Putamen (tissue), 1 donor: ENCODE data around the gene RTP2.

ENCODE experiments used
- DNase-seq: peaks from one replicate; pipeline ENCODE4 v3.0.0-alpha.2; 2016; ENCODE audit warnings: low spot score

The RTP2 gene, protein sequence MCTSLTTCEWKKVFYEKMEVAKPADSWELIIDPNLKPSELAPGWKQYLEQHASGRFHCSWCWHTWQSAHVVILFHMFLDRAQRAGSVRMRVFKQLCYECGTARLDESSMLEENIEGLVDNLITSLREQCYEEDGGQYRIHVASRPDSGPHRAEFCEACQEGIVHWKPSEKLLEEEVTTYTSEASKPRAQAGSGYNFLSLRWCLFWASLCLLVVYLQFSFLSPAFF

DNA sequence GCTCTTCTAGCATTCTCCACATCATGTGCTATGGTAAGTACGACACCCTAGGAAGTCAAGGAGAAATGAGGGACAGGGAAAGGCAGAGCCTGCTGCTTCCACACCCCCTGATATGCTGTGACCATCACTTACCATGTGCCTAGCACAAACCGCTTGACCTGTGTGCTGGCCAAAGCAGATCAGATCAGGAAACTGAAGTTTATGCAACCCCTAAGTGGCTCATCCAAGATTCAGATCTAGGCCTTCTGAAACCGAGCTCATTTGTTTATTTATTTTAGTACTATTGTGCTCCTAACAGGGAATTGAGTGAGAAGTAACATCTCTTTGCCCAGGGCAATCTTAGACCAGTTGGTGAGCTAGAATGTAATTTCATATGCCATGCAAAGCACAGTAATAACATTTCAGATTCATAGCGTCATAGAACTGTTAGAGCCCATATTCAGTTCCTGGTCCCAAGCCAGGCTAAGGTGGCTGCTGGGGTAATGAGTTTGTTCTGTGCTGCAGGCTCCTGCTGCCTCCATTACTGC lies at the start of gene RTP2:
Gene RTP2, minus strand, starts transcription at position 51 of the 527 bp plus-strand sequence. CDS start 429 bp downstream, outside the sequence.
- no peak for DNase-seq

DNA sequence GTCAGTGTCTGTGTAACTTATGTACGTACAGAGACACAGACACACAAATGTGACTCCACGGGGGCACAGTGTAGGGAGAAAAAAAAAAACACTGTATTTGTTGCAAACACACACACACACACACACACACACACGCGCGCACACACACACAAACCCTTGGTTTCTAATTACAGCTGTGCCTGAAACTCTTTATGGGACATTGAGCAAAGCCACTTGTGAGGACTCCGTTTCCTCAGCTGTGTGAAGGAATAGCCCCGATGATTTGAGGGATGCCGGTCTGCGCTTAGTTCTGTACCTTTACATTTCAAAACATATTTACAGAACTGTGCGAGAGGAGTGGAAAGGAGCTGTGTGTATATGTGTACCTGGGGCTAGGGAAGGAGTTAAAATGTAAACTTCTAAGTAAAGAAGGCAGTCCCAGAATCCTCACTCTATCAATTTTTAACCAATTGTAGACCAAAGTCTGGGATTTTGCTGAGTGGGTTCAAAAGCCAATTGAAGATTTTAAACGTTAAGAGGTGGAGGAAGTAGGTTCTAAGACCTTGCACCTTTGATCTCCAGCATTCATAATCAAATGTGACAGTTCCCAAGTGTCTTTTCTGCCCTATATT lies 48.3 kb upstream of the RTP2 start:
- no peak for DNase-seq

DNA sequence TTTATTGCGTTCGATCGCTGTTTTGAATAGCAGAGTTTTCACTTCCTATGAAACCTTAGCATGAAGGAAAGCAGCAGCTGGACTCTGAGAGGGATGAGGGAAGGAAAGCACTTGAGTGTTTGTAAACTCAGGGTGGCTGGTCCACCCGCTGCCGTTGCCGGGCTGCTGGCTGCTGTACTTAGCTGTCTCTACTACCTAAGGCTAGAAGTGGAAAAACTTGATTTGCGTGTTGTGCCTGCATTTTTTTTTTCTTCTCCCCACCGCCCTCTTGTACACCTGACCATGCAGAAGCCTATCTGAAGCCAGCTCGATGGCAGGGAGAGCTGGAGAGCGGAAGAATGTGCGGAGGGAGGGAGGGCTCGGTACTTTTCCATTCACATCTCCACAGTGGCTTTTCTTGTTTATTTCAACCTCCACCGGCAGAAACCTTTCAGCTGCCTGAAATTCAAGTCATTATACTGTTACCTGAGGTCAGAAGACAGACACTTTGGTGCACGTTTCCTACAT lies 47.7 kb upstream of the RTP2 start:
- DNase-seq, result no peak

DNA sequence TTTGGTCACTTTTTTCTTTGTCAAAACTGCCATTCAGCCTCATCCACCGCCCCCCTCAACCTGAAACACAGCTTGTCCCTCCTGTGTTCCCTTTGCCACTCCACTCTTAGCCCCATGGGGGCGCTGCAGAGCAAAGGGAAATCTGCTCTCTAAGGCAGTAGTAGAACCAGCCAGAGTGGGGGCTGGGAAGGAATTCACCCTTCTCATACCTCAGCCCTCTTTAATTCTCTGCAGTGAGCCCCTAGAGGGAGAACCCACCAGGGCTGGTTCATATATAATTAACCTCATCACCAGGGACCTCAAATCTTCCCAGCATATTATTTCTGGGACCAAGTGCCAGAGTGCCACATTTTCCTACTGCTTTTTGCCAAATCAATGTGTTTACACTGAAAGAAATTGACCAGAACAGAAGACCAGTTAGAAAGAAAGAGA lies 45.7 kb upstream of the RTP2 start:
- DNase-seq, result peak; percentile 87

DNA sequence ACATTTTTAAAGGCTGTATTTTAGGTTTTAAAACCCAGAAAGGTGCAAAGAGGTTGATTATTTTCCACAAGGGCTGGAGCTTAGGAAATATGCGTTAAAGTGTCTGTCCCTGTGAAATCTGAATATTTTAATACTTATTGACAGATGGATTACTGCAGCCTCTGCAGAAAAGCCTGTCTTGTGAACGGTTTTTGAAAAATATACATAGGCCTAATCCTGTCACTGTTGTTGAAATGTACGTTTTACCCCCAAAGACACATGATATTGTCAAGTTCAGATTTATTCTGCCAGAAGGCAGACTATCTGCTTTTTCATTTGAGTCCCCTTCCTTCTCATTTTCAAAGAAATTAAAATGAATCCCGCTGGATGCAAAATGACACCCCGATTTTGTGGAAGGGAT lies 45.1 kb upstream of the RTP2 start:
- DNase-seq, result no peak

DNA sequence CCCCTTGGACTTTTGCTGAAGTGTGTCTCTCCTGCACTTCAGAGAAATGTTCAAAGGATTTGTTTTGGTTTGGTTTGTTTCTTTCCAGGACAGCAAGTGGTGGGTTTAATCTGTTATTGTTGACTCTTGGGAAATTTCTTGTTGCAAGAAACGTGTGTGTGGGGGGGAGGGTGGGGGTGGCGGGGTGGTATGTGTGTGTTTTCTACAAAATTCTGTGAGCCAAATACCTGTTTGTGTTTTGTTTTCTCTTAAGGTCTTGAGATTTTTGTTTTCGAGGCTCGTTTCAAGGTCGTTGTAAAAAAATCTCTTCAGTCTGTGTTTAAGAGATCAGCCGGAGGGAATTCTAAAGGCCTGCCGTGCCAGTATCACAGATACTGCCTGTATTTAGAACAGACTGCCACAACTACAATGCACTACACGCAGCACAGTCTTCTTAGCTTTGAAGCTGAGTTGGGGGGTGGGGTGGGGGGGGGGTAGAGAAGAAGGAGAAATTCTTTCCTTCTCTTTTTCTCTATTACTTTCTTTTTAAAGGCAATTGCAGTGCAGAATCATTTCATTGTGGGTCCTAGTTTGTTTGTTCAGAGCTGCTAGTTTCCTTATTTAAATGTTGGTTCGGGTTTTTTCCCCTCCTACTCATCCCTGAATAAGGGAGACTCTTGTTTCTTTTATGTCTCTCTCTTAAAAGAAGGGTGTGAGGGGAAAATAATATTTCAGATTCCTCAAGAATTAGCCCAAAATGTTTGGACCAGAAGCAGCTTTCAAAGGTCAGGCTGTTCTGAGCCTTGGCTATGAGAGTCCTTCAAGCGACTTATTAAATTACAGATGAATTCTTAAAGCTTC lies 44.3 kb upstream of the RTP2 start:
- peak; percentile 50 for DNase-seq

DNA sequence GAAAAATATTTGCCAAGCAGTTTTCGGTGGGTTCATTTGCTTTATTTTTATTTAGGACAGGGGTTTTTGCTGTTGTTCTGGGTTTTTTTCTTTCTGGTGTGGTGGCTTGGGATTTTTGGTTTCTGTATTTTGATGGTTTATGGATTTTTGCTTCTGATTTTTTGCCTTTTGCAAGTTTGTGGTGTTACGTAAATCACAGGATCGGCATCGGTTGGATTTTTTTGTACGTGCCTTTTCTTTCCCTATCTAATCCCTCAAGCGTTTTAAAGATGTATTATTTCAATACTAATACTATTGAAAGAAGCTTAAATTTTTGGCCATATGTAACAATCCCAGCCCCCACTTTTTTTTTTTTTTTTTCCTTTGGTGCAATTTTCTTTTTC lies 43.7 kb upstream of the RTP2 start:
- no peak for DNase-seq

DNA sequence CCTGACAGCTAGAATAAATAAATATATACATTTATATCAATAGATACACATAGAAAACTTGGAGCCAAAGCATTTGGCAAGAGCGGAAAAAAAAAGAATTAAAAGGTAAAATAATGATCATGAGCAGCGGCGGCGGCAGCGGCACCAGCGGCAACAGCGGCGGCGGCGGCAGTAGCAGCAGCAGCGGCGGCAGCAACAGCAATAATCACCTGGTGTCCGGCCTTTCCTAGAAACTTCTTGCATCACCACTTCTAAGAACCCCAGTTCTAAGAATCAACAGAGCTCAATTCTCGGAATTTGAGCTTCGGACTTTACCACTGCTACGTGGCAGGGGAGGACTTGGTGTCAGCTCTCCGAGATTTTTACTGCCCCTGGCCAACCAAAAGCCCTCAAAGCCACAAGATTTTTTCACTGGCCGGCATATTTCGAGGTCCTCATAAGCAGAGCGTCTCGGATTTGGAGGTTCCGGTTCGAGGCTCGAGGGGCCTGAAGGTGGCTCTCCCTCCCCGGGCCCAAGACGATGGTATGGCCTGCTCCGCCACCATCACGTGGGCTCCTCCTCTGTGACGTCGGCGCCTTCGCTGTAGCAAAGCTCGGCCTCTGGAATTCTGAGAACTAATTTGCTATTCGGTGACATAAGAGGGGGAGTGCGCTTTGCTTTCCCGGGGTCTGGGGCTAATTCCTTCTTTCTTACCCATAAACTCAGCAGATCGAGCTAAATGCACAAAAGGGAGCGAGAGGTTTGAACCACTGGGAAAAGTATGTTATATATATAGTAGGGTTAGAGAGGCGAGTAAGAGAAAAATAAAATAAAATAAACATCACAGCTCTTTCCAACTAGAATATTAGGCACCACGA lies 43.1 kb upstream of the RTP2 start, which contains the start of gene BCL6:
Gene BCL6, minus strand, starts transcription at position 268 of the 858 bp plus-strand sequence. CDS start 11,775 bp downstream, outside the sequence.
- peak; percentile 96 for DNase-seq

DNA sequence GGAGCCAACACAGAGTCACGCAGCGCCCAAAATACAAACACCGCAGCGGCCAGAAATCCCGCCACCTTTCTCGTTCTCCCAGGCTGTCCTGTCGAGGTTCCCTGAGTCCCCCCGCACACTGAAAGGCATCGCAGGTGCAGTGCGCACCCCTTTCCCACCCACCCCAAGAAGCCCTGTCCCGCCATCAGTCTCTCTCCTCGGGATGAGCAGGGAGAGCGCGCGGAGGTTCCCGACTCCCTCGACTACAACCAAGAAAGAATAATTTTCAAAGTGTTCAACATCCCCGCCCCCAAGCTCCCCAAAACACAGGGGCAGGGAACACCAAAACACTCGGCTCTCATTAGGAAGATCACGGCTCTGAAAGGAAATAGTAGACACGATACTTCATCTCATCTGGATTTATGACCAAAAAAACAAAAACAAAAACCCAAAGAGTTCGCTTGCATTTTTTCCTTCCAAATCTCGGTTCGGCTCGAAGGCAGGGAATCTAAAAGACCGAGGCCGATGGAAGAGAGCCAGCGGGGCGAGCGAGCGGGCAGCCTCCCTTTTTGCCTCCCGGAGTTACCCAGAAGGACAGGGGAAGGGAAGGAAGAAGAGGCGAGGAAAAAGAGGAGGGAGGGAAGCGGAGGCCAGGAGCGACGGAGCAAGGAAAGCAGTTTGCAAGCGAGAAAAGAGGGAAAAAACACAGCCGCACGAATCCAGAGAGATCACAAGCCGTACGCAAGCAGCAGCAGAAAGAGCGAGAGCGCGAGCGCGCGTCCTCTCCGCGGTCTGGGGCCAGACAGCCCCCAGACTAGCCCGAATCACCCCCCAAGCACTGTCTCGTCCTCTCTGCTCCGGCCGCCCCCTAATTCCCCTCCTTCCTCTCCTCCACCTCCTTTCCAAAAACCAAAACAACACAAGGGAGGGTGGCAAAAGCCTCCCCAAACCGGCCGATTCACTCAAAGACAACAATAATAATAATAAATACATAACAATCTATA lies 42.1 kb upstream of the RTP2 start:
- peak; percentile 77 for DNase-seq

DNA sequence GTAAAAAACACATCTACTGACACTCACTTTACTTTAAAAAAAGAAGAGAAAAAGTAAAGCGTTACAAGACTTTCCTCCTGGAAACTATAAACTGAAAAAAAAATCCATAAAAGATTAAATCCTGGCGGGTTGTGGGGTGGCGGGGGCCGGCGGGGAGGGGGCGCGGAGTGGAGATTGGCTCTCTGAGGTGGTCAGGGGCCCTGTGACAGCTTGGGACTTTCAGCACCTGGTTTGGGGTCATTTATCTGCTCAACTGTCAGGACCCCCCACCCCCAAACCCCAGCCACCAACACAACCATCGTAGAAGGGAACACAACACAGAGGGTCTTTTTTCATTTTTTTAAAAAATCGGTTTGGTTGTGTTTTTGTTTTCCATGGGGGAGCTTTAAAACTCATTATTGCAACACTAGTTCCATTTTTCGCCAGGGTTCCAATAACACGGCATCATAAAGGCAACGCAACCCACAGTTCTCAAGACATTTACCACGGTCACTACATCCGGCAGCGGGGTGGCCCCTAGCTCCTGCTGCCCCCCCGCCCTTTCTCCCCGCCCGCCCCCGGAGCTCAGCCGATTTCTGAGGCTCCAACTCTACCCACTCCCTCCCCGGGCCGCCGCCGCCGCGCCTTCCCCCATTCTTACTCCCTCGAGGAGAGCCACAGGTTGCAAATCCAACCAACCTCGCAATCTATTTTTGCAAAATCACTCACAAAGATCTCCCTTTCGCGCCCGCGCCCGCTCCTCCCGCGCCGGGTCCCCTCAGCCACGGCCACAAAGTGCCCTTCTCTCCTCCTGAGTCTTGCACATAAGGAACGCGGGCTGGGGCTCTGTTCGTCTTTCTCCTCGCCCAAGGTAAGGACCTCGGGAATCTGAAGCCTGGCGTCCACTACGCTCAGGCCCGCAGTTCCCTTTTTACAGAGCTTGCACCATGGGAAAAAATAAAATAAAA lies 41.1 kb upstream of the RTP2 start:
- peak; percentile 45 for DNase-seq

DNA sequence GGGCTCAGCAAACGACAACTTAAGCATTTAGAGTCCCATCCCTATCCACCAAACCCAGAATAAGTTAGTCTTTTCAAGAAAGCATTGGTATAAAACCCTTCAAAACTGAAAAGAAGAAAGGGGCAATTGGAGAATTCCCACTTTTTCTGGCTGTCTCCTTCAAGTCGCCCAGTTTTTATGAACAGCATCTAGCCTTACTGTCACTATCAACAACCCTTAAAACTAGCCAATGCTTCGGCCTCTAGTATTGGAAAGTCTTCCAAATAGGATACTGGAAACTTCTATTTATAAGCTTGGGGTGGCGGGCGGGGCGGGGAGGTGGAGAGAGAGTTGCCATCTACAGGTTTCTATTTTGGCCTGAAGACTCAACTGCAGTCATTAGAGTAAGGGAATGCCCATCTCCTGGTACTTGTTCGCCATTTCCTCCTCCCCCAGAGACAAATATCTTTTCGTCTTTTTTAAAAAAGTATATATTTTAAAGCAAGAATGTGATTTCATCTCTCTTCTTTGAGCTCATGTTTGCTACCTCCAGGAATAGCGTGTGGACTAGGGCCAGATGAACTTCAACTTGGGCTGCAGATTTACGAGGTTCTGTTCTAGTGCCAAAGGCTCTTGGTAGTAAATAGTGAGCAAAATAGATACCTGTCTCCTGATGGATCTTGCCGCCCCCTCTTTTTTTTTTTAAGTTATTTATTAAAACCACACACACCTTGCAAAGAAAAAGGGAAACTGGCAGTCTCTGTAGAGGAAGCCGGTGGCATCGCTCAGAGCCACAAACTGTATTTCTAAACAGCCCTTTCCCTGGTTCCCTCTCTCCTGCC lies 40.2 kb upstream of the RTP2 start:
- no peak for DNase-seq

DNA sequence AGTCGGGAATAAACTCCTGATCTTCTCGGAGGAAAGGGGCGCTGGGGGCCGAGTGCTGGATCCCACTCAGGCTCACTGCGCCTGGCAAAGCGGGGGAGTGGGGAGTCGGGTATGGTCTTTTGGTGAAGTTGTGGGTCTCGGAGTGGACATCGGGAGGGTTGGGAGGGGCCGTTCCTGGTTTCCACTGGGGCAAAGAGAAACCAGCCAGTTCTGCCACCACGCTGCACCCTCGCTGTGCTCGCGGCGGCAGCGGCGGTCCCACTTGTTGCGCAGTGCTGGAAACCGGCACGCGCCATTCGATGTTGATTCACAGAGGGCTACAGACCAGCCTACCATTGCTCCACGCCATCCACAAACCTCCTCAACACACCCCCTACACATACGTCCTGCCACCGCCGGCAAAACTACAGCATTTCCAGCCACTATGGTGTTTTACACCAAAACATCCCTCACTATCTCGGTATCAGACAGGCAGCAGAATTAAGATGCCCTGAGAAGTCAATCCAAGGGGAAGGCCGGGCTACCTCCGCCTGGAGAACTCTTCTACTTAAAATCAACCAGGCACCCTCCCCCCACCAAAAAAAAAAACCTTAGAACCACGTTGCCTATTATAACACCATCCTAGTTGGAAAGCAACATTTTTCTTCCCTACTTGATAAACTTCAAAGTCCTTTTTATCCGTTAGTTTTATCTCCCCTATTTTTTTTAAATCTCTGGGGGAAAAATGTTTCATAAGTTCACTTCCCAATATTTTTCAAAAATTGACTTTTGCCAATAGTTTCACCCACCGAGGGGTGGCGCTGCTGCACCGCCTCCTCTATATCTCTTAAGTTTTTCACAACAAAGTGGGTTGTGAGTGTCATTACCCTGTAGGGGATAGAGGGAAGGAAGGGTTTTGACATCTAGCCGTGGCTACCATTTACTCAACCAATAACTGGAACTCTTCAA lies 39.3 kb upstream of the RTP2 start:
- DNase-seq, result peak; percentile 65

DNA sequence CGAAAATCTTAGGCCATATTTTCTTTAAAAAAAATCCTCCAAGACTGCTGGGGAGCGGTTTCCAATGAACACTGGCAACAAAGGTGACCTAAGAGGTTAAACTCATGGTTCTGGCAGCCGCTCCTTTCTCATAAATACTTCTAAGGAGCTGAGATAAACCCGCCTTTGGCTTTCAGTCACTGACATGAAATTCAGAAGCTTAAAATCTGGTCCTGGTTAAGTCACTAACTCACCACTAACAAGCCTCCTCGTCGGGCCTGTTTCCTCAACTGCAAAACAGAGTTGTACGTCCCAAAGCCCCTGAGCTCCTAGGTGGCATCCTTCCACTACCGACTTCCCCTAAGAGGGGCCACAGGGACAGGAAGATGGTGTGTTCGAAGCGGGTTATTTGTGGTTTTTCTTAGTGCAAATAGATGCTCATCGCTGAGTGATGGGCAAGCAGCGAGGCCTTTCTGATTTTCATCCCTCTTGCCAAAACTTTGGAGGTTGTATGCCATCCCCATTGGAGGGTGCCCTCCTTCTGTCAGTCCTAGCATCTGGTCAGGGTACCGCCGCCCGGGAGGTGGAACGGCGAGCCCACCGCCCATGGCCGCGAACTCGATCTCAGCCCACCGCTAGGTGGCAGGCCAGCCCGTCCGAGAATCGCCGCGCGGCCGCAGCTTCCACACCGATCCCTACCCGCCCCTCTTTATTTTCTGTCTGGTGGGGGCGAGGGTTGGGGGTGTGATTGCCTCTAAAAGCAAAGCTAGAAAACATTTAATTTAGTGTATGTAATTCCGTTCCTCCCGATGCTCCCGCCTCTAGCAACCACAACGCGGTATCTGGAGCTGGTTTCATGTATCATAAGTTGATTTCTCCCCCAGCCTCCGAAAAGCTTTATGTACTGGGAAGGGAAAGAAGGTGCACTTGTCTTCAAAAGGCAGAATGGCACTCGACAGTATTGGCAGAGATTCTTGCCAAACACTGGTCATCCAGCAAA lies 38.4 kb upstream of the RTP2 start:
- peak; percentile 63 for DNase-seq

DNA sequence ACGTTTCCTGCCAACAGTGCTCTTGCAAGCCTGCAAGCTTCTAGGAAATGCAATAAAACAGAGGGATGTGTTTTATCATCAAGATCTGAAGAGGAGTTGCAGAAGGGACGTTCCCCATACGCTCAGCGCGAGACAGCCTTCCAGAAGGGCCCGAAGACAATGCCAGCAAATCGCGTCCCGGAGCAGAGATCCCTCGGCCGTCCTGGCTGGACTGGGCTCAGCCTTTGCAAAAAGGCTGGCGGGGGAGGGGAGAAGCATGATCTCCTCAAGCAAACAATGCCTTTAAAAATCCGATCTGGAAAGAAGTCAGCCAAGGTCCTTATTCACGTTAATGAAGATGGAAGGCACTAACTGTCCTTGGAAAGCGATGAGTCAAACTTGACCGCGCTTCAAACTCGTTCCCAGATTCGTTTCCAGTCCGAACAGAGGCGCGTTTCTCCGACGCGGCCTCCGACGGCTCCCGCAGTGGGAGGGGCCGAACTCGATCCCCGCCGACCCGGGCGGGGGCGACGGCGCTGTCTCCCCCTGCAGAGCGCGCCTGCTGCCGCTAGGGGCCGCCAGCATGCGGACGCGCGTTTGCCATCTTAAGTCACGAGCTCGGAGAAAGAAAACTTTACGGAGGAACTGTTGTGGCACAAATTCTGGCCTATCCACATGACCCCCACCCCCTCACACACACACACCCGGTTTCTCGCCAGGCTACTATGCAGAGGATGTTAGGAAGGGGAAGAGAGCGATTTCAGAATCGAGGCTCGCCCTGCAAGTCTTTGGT lies 37.4 kb upstream of the RTP2 start:
- peak; percentile 84 for DNase-seq

DNA sequence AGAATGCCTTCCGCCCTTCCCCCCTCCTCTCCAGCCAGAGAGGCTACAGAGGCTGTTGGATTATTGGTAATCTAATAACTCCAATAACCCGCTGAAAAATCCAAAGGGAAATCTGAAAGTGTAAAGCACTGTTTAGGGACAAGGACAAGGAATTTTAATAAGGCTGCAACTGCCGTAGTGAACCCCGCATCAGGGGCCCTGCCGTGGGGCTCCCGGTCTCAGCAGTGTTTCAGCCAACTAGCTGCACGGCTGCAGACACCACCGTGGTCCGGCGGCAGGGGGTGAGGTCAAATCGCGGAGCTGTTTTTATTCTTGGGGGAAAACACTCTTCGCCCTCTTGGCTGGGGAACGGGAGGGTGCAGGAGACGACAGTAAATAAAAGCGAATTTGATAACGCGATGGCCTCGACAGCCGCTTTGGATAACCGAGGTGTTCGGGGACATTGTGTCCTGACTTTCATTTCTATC lies 36.8 kb upstream of the RTP2 start:
- no peak for DNase-seq
